Measurements from ENCODE around the gene KLK10. TPM values are rescaled to one million over a fixed set of nuclear protein-coding genes. Genes with fewer than 3 reads are reported as not detected.

The KLK10 gene
- total and polyA plus RNA-seq, 2 donors (not counting 1 experiment from before 2014, with no cell fraction given) = 0.03 TPM; not detected in 1

- Histone ChIP-seq H3K4me1 (ENCODE audit: control insufficient read depth, extremely low read depth, insufficient read depth, low read length) (no peaks in the 10 kb centered on the region), H3K9me3 (ENCODE audit: control insufficient read depth, insufficient read depth, low read depth, low read length) (no peaks in the 10 kb centered on the region), H3K9ac (ENCODE audit: insufficient read depth, low read length) (no peak within 1 kb of the TSS), H2AFZ (ENCODE audit: low read length) (no peak within 1 kb of the TSS), H3K79me2 (ENCODE audit: control insufficient read depth, insufficient read depth, low read length) (no peaks in the 10 kb centered on the region), H3K27ac (ENCODE audit: insufficient read depth, low read length) (no peak within 1 kb of the TSS), H3K4me3 (replicated peaks in 1 of 4; ENCODE audit: control extremely low read depth in 1 of 4, insufficient read depth in 1 of 4, low read depth in 3 of 4, low read length in 4 of 4) (no peak within 1 kb of the TSS), H3K4me2 (ENCODE audit: extremely low read depth, insufficient read depth, low read length) (no peak within 1 kb of the TSS), H4K20me1 (ENCODE audit: control insufficient read depth, extremely low read depth, insufficient read depth, low read length) (no peaks in the 10 kb centered on the region), H3K36me3 (ENCODE audit: control insufficient read depth, insufficient read depth, low read length) (no peaks in the 10 kb centered on the region), H3K27me3 (ENCODE audit: control insufficient read depth, insufficient read depth, low read length) (no peaks in the 10 kb centered on the region)
- TF ChIP-seq EZH2 (IDR thresholded peaks at IDR 0.05; ENCODE audit: low read length, missing control alignments) = no peak
- TF ChIP-seq CTCF (conservative IDR thresholded peaks at IDR 0.05 in 1 of 2, IDR thresholded peaks at IDR 0.05 in 1 of 2; ENCODE audit: low read depth in 1 of 2, low read length in 2 of 2) = no peak
- DNase-seq (ENCODE audit: low read depth in 2 of 2) = no peak
These were observed 35.8 kb downstream of the KLK10 start, which contains the start of gene KLK7 for GRCh38 chr19:50983625-50984292. Gene KLK7 (minus strand): TSS chr19:50983917. CDS start chr19:50982399, 1,518 bp downstream.

GRCh38 chr19:50982186-50982585, 37.3 kb downstream of the KLK10 start:
- Histone ChIP-seq H3K4me1 (ENCODE audit: control insufficient read depth, extremely low read depth, insufficient read depth, low read length) (no peaks in the 10 kb centered on the region), H3K27me3 (ENCODE audit: control insufficient read depth, insufficient read depth, low read length) (no peaks in the 10 kb centered on the region), H3K4me2 (ENCODE audit: extremely low read depth, insufficient read depth, low read length) (no peak overlapping the region), H3K27ac (ENCODE audit: insufficient read depth, low read length) (no peak overlapping the region), H4K20me1 (ENCODE audit: control insufficient read depth, extremely low read depth, insufficient read depth, low read length) (no peaks in the 10 kb centered on the region), H3K79me2 (ENCODE audit: control insufficient read depth, insufficient read depth, low read length) (no peaks in the 10 kb centered on the region), H3K36me3 (ENCODE audit: control insufficient read depth, insufficient read depth, low read length) (no peaks in the 10 kb centered on the region), H3K4me3 (replicated peaks in 1 of 4; ENCODE audit: control extremely low read depth in 1 of 4, insufficient read depth in 1 of 4, low read depth in 3 of 4, low read length in 4 of 4) (no peak overlapping the region), H3K9ac (ENCODE audit: insufficient read depth, low read length) (no peak overlapping the region), H2AFZ (ENCODE audit: low read length) (no peak overlapping the region), H3K9me3 (ENCODE audit: control insufficient read depth, insufficient read depth, low read depth, low read length) (no peaks in the 10 kb centered on the region)
- DNase-seq (ENCODE audit: low read depth in 2 of 2) = no peak
- TF ChIP-seq EZH2 (IDR thresholded peaks at IDR 0.05; ENCODE audit: low read length, missing control alignments) = no peak
- no peak for TF ChIP-seq CTCF (conservative IDR thresholded peaks at IDR 0.05 in 1 of 2, IDR thresholded peaks at IDR 0.05 in 1 of 2; ENCODE audit: low read depth in 1 of 2, low read length in 2 of 2)

- DNase-seq (ENCODE audit: low read depth in 2 of 2) = no peak
- Histone ChIP-seq H3K4me1 (ENCODE audit: control insufficient read depth, extremely low read depth, insufficient read depth, low read length) (no peaks in the 10 kb centered on the region), H3K9me3 (ENCODE audit: control insufficient read depth, insufficient read depth, low read depth, low read length) (no peaks in the 10 kb centered on the region), H3K27me3 (ENCODE audit: control insufficient read depth, insufficient read depth, low read length) (no peaks in the 10 kb centered on the region), H3K36me3 (ENCODE audit: control insufficient read depth, insufficient read depth, low read length) (no peaks in the 10 kb centered on the region), H2AFZ (ENCODE audit: low read length) (no peak overlapping the region), H4K20me1 (ENCODE audit: control insufficient read depth, extremely low read depth, insufficient read depth, low read length) (no peaks in the 10 kb centered on the region), H3K4me2 (ENCODE audit: extremely low read depth, insufficient read depth, low read length) (no peak overlapping the region), H3K27ac (ENCODE audit: insufficient read depth, low read length) (no peak overlapping the region), H3K4me3 (replicated peaks in 1 of 4; ENCODE audit: control extremely low read depth in 1 of 4, insufficient read depth in 1 of 4, low read depth in 3 of 4, low read length in 4 of 4) (no peak overlapping the region), H3K9ac (ENCODE audit: insufficient read depth, low read length) (no peak overlapping the region), H3K79me2 (ENCODE audit: control insufficient read depth, insufficient read depth, low read length) (no peaks in the 10 kb centered on the region)
- TF ChIP-seq EZH2 (IDR thresholded peaks at IDR 0.05; ENCODE audit: low read length, missing control alignments) (no peak), CTCF (conservative IDR thresholded peaks at IDR 0.05 in 1 of 2, IDR thresholded peaks at IDR 0.05 in 1 of 2; ENCODE audit: low read depth in 1 of 2, low read length in 2 of 2) (no peak)
These were observed 37.8 kb downstream of the KLK10 start for GRCh38 chr19:50981587-50982146.

Data from fibroblast of lung (primary cell).